ENCODE data around the gene ADSS2.

The ADSS2 gene

DNA sequence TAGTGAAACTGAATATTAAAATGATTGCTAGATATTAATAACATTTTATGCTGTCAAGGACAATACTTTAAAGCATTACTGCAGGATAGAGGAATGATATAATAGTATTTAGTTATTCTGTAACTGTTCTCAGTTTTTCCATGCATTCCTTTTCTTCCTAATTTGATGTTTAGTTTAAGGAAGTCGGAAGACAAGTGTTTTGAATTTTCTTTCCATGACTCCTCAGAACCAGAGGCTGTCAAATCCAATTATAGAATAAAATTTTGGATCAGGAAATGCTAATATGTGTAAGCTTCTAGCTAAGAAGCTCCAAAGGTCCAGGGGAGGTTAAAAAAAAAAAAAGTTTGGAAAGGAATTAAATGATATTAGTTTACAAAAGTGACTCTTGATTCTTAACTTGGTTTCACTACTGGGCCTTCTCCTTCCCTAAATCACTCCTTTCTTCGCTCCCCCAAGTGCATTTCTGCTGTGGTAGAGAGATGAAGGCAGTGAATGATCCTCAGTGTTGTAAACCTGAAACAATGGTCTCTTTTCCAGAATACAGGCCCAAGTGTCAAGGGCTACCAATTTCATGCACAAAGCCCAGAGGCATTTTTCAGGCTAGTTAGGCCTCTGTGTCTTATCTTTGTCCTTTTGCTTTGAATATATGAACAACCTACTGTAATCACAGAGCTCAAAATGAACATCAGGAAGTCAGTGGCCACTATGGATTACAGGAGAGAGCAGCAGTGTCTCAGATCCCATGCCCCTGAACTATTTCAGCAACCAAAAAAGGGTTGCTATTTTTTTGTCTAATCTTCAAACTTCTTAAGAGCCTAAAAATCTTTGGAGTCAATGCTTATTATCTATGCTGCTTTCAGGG, 6.2 kb downstream of the ADSS2 start:
- no peak for DNase-seq

GRCh38 chr1:244444854-244445253, 6.9 kb downstream of the ADSS2 start:
- no peak for DNase-seq

DNA sequence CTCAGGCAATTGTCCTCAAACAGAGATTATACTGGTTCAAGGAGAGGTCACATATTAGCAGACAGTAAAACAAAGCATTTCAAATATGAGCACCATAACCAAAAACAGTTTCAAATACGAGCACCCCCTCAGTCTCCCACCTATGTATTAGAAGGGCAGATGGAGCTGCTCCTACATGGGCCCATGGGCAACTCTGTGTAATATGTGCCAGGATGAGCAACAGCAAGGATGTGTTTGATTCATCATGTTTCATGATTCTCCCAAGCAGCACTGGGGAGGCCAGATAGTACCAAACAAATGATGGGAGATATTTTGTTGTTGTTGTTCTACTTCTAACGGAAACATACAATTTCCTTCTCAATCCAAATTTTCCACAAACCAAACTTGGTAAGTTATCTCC, 8.9 kb downstream of the ADSS2 start:
- DNase-seq, result no peak

- DNase-seq, result peak in 1 of 2 donors; percentile 9
Observed at GRCh38 chr1:244439391-244440032, 12.2 kb downstream of the ADSS2 start.

DNA sequence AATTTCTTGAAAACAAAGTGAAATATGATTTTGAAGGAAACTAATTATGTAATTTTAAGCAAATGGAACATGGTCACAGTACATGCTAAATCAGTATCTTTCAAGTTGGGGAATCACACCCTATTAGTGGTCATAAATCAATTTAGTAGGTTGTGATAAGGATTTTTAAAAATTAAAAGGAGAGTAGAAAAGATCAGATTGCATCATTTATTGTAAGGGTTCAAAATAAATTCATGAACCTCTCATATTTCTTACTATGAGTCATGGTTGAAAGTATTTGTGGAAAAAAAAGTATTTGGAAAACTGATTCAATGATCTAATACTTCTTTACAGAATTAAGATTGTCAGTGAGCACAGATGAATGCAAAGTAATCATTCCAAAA, 14.6 kb downstream of the ADSS2 start:
- DNase-seq, result no peak

DNA sequence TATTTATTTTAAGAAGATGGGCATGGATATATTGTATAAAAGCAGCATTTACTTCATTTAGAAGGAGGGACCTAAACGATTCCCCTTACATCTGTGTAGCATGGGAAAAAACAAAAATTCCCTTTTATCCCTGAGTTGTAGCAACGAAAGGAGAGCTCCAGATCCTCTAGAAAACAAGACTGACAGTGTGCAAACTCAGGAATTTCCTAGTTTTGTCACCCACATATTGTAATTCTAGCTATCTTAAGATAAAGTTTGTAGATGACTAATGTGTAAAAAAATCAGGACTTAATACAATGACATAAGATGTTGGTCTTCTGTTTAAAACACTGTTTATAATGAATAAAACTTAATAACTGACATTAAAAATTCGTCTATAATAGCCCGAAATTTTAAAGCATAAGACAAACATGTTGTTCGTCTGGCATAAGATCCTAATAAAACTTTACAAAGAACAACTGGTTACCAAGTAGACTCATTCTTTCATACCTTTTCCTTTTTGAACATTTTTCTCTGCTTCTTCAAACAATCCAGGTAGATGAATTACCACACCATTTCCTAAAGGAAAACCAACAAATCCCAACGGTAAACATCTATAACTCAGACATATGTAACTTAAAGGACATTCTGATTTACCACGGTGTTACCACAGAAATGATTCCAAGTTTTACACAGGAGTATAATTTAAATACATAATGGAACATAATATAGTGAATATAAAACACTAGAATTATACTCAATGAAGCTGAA, 15.2 kb downstream of the ADSS2 start:
- no peak for DNase-seq

- DNase-seq, result no peak
Observed at GRCh38 chr1:244435562-244436205, 16.0 kb downstream of the ADSS2 start.

DNA sequence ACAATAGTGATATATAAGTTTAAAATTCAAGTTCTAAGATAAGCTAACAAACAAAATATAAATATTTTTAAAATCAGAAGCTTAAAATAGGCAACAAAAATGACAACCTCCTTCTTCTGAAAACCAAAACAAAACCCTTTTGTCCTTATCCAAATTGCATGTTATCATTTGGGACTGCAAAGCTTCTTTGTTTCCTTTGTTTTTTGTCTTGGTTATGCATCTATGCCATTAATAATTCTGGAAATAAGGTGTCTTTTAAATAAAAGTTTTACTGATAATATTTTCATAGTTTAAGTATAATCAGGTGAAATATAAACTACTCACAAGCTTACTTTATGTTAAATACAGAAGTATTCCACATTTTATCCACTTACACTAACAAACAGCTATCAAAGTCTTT, 20.5 kb downstream of the ADSS2 start:
- DNase-seq, result no peak

GRCh38 chr1:244429818-244430217, 21.9 kb downstream of the ADSS2 start:
- no peak for DNase-seq

GRCh38 chr1:244427647-244428046, 24.1 kb downstream of the ADSS2 start:
- no peak for DNase-seq

DNA sequence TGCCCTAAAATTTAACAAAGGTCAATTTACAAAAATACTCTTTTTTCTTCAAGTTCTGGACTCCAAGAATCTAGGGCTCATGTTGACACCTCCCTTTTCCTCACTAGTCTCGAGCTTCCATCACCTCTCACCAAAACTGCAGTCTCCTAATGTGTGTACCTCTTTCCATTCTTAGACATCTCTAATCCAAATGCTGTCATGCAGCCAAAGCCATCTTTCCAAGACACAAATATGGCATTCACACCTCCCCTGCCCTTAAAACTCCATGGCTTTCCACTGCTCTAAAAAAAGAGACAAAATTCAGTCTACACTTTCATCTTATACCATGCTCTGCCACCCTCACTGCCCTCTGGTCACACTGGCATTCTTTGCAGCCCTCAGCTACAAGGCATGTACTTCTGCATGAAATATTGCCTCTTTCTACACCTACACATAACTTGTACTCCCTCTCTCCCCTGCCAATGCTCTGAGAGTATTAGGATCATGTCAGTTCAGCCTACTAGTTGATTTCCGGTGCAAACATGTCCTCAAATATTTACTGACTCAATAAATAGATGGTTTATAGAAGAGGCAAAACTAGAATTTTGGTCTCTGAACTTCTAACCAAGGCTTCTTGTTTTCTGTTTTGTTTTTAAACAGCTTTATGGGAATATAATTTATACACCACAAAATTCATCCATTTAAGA, 26.9 kb downstream of the ADSS2 start:
- DNase-seq, result no peak

DNA sequence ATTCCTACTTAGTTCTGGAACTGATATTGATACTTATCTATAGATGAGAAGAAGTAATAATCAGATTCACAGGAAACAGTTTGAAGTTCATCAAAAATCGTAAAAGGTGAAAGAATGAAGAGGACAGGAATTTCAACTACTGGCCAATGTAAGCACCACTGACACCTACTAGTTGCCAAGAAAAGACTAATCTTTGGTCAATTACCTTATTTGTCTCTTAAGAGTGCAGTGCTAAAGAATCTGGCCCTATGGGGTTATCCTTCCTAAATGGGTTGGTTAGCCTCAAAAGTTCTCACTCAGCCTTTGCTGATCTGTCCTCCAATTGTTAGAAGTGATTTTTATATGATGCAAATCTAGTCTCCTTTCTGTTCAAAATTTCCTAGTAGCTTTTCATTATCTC, 29.5 kb downstream of the ADSS2 start:
- DNase-seq, result no peak

GRCh38 chr1:244419024-244419423, 32.7 kb downstream of the ADSS2 start:
- DNase-seq, result no peak

- DNase-seq, result peak in 1 of 2 donors; percentile 7
Observed at GRCh38 chr1:244414543-244414942, 37.2 kb downstream of the ADSS2 start.

- no peak for DNase-seq
Observed at GRCh38 chr1:244413736-244414135, 38.0 kb downstream of the ADSS2 start.

DNA sequence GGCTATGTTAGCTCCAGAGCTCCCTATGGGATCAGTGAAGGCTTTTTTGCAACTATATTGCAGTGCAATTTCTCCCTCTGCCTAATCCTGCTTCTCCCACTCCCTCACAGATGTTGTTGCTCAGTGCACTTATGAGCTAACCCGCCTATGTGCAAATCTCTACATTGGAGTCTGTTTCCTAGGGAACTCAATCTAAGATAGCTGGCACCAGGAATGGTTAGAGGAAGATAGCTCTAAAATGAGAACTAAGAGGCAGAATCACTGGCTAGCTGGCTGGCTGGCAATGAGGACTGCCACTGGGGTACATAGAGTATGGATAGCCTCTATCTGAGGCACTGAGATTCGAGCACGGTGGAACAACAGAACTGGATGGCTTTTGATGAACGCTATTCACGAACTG, 39.5 kb downstream of the ADSS2 start:
- peak; percentile 5 to 17 for DNase-seq

DNA sequence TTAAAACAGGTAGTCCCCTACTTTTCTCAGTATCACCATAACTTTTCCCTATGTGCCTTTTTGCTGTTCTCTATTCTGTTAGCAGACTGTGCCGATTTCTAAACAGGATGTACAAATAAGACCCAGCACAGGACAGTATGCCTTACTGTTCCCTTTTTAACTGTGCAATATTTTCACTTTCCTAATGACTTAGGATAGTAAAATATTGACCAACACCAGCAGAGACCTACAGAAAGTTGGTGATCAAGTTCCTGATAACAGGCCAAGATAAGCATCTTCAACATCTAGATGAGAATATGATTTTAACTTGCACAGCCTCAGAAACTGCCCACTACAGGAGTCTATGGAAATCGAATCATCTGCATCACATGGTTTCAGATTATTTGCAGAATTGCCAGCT, 42.0 kb downstream of the ADSS2 start:
- DNase-seq, result peak; percentile 62 to 84

DNA sequence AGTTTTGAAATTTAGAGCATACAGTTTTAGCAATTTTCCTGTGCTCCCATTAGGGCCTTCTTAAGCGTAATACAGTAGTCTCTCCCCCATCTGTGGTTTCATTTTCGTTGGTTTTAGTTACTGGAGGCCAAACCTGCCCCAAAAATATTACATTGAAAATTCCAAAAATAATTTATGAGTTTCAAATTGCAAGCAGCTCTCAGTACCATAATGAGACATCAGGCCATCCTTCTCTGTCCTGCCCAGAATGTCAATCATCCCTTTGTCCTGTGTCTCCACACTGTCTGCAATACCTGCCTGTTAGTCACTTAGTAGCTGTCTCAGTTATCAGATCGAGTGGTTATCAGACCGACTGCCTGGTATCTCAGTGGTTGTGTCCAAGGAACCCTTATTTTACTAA, 45.4 kb downstream of the ADSS2 start:
- no peak for DNase-seq

DNA sequence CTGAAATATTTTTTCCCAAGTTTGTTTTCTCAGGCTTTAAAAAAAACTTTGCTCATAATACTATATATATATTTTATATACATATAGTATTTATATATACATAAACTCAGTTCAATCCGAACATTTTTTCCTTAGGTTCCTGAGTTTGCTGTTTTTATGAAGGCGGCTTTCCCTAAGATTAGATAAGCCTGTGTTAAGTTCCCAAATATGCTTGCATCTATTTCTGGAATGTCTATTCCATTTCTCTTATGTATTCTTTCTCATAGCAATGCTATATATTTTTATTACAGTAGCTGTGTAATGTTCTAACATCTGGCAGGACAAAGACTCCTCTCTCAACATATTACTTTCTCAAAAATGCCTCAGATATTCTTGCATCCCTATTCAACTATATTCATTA, 45.9 kb downstream of the ADSS2 start:
- DNase-seq, result no peak

- no peak for DNase-seq
Observed at GRCh38 chr1:244403431-244403830, 48.3 kb downstream of the ADSS2 start.

DNA sequence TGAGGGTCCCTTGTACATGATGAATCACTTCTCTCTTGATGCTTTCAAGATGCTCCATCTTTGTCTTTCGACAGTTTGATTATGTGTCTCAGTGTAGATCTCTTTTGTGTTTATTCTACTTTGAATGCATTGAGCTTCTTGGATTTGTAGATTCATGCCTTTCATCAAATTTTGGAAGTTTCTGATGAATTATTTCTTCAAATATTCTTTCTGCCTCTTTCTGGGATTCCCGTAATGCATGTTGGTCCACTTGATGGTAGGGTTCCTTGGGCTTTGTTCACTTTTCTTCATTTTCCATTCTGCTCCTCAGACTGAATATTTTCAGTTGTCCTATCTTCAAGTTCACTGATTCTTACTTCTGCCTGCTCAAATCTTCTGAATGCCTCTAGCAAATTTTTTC, 50.7 kb downstream of the ADSS2 start:
- DNase-seq, result no peak

GRCh38 chr1:244397131-244397530, 54.6 kb downstream of the ADSS2 start:
- no peak for DNase-seq

Measured in inflammatory macrophage (primary cell).